ENCODE results near the gene CNTNAP5.

Gene CNTNAP5

GRCh38 chr2:124027182-124027581, 2.1 kb downstream of the CNTNAP5 start:
- Histone ChIP-seq H3K27me3 (ENCODE audit: insufficient read depth, low read length, poor library complexity, severe bottlenecking) (no peaks in the 10 kb centered on the region), H3K4me2 (ENCODE audit: low read depth, low read length, poor library complexity, severe bottlenecking) (no peak overlapping the region), H3K9me3 (ENCODE audit: insufficient read depth, low read depth, low read length) (no peaks in the 10 kb centered on the region), H3K36me3 (ENCODE audit: insufficient read depth, low read length) (no peaks in the 10 kb centered on the region), H3K9me2 (replicated peaks; ENCODE audit: low read depth, low read length) (no peaks in the 10 kb centered on the region), H3K4me1 (ENCODE audit: insufficient read depth, low read length, poor library complexity, severe bottlenecking) (peaks cover 4% of the 10 kb centered on the region), H3K4me3 (ENCODE audit: low read length, poor library complexity, severe bottlenecking) (no peak overlapping the region), H3K79me2 (ENCODE audit: insufficient read depth, low read length) (no peaks in the 10 kb centered on the region), H4K20me1 (ENCODE audit: insufficient read depth, low read length, poor library complexity, severe bottlenecking) (no peaks in the 10 kb centered on the region), H2AFZ (ENCODE audit: low read length) (no peak overlapping the region), H3K9ac (ENCODE audit: low read depth, low read length, poor library complexity, severe bottlenecking) (no peak overlapping the region), H3F3A (ENCODE audit: low read depth) (no peaks in the 10 kb centered on the region)
- TF ChIP-seq EZH2phosphoT487 (IDR thresholded peaks at IDR 0.05; ENCODE audit: borderline replicate concordance) (no peak), CTCF (conservative IDR thresholded peaks at IDR 0.05; ENCODE audit: low read length) (peak; percentile 77)

GRCh38 chr2:124032799-124033198, 7.7 kb downstream of the CNTNAP5 start:
- no peaks in the 10 kb centered on the region for H3K9me2 ChIP-seq (replicated peaks; ENCODE audit: low read depth, low read length)
- TF ChIP-seq CTCF (conservative IDR thresholded peaks at IDR 0.05; ENCODE audit: low read length) (no peak), EZH2phosphoT487 (IDR thresholded peaks at IDR 0.05; ENCODE audit: borderline replicate concordance) (no peak)
- no peak overlapping the region for H2AFZ ChIP-seq (ENCODE audit: low read length)

GRCh38 chr2:124034265-124034664, 9.2 kb downstream of the CNTNAP5 start:
- H3K27me3 ChIP-seq (ENCODE audit: insufficient read depth, low read length, poor library complexity, severe bottlenecking): no peaks in the 10 kb centered on the region
- H3K9me3 ChIP-seq (ENCODE audit: insufficient read depth, low read depth, low read length): no peaks in the 10 kb centered on the region
- no peaks in the 10 kb centered on the region for H3K4me1 ChIP-seq (ENCODE audit: insufficient read depth, low read length, poor library complexity, severe bottlenecking)
- no peaks in the 10 kb centered on the region for H3K9me2 ChIP-seq (replicated peaks; ENCODE audit: low read depth, low read length)
- H3K4me3 ChIP-seq (ENCODE audit: low read length, poor library complexity, severe bottlenecking): no peak overlapping the region
- no peaks in the 10 kb centered on the region for H3K36me3 ChIP-seq (ENCODE audit: insufficient read depth, low read length)
- H3F3A ChIP-seq (ENCODE audit: low read depth): no peaks in the 10 kb centered on the region
- TF ChIP-seq CTCF (conservative IDR thresholded peaks at IDR 0.05; ENCODE audit: low read length): no peak
- TF ChIP-seq EZH2phosphoT487 (IDR thresholded peaks at IDR 0.05; ENCODE audit: borderline replicate concordance): no peak
- no peak overlapping the region for H3K4me2 ChIP-seq (ENCODE audit: low read depth, low read length, poor library complexity, severe bottlenecking)
- no peak overlapping the region for H3K9ac ChIP-seq (ENCODE audit: low read depth, low read length, poor library complexity, severe bottlenecking)
- no peaks in the 10 kb centered on the region for H4K20me1 ChIP-seq (ENCODE audit: insufficient read depth, low read length, poor library complexity, severe bottlenecking)
- H2AFZ ChIP-seq (ENCODE audit: low read length): no peak overlapping the region
- no peaks in the 10 kb centered on the region for H3K79me2 ChIP-seq (ENCODE audit: insufficient read depth, low read length)

More at GRCh38 chr2:124032799-124033198, 7.7 kb downstream of the CNTNAP5 start:
- H3K9ac ChIP-seq (ENCODE audit: low read depth, low read length, poor library complexity, severe bottlenecking): no peak overlapping the region
- no peaks in the 10 kb centered on the region for H3K27me3 ChIP-seq (ENCODE audit: insufficient read depth, low read length, poor library complexity, severe bottlenecking)
- H3F3A ChIP-seq (ENCODE audit: low read depth): no peaks in the 10 kb centered on the region
- no peak overlapping the region for H3K4me3 ChIP-seq (ENCODE audit: low read length, poor library complexity, severe bottlenecking)
- H3K4me2 ChIP-seq (ENCODE audit: low read depth, low read length, poor library complexity, severe bottlenecking): no peak overlapping the region
- no peaks in the 10 kb centered on the region for H3K9me3 ChIP-seq (ENCODE audit: insufficient read depth, low read depth, low read length)
- H3K36me3 ChIP-seq (ENCODE audit: insufficient read depth, low read length): no peaks in the 10 kb centered on the region
- no peaks in the 10 kb centered on the region for H3K4me1 ChIP-seq (ENCODE audit: insufficient read depth, low read length, poor library complexity, severe bottlenecking)
- H4K20me1 ChIP-seq (ENCODE audit: insufficient read depth, low read length, poor library complexity, severe bottlenecking): no peaks in the 10 kb centered on the region
- no peaks in the 10 kb centered on the region for H3K79me2 ChIP-seq (ENCODE audit: insufficient read depth, low read length)
